Bronchial epithelial cell (primary cell): Measurements from ENCODE around the gene SLAIN2. TPM values are rescaled to one million over a fixed set of nuclear protein-coding genes. Genes with fewer than 3 reads are reported as not detected.

Experiments used
- DNase-seq: peaks from one replicate; pipeline ENCODE4 v3.0.0-alpha.2; 2010; ENCODE audit warnings: low read depth
- FAIRE-seq: peaks from 2 replicates; lab custom pipeline; 2011; peaks lifted over from hg19 to GRCh38; lab: Jason Lieb, UNC
- H3K27me3 ChIP-seq: 2 replicates; pipeline ENCODE4 v1.5.1; 2011; ENCODE audit warnings: low read length; ENCODE audit not compliant: control insufficient read depth, insufficient read depth
- H3K36me3 ChIP-seq: 2 replicates; pipeline ENCODE4 v1.5.1; 2011; ENCODE audit warnings: low read length; ENCODE audit not compliant: control insufficient read depth, insufficient read depth
- H3K4me3 ChIP-seq: 2 replicates; pipeline ENCODE4 v1.5.1; 2011; ENCODE audit warnings: mild to moderate bottlenecking, low read depth, low read length, control low read depth
- CTCF ChIP-seq: IDR thresholded peaks from 2 replicates; pipeline ENCODE4 v1.5.1; 2011; ENCODE audit warnings: mild to moderate bottlenecking, moderate library complexity, low read length, control low read depth, inconsistent platforms; ENCODE audit not compliant: insufficient read depth, severe bottlenecking
- total RNA-seq: library from RNA; depleted of rRNA; stranded (reverse); fragments of >200 nt; gene quantifications from 2 replicates; pipeline ENCODE4 v1.2.1, GENCODE V29; 2014

The SLAIN2 gene
- total RNA-seq, 1 donor from 2014 or later, result 28.7 TPM

DNA sequence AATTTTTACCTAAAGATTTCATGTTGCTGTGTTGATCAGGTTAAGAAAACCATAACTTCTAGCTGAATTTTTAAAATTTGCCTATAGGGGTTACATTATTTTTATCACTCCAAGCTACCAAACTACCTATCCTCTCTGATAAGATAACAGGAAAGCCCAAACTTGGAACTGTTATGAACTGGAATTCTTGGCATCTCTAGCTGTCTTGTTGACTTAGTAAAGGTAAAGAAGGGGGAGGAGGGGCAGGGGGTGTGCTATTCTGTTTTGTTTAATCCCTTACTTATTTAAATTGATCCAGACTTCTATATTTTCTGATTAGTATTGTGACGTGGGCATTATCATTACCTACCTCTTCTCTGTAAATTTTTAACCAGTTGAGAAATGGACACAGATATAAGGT lies 54.7 kb downstream of the SLAIN2 start:
- Histone ChIP-seq H3K27me3 (no peaks in the 10 kb centered on the region), H3K36me3 (peaks cover 1% of the 10 kb centered on the region), H3K4me3 (no peak overlapping the region)
- no peak for TF ChIP-seq CTCF
- FAIRE-seq (no peak), DNase-seq (no peak)

DNA sequence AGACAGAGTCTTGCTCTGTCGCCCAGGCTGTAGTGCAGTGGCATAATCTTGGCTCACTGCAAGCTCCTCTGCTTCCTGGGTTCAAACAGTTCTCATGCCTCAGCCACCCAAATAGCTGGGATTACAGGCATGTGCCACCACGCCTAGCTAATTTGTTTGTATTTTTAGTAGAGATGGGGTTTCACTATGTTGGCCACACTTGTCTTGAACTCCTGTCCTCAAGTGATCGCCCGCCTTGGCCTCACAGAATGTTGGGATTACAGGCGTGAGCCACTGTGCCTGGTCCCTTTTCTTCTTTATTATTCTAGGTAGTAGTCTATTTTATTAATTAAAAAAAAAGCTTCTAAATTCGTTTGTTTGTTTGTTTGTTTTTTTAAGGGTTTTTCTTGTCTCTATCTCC lies 59.1 kb downstream of the SLAIN2 start:
- no peak for FAIRE-seq
- H3K36me3 ChIP-seq, result peaks cover 4% of the 10 kb centered on the region
- H3K27me3 ChIP-seq, result no peaks in the 10 kb centered on the region
- no peak for DNase-seq
- TF ChIP-seq CTCF, result no peak
- H3K4me3 ChIP-seq, result no peak overlapping the region

- DNase-seq, result no peak
- no peak for FAIRE-seq
Measured at GRCh38 chr4:48403358-48403757, 62.0 kb downstream of the SLAIN2 start.

DNA sequence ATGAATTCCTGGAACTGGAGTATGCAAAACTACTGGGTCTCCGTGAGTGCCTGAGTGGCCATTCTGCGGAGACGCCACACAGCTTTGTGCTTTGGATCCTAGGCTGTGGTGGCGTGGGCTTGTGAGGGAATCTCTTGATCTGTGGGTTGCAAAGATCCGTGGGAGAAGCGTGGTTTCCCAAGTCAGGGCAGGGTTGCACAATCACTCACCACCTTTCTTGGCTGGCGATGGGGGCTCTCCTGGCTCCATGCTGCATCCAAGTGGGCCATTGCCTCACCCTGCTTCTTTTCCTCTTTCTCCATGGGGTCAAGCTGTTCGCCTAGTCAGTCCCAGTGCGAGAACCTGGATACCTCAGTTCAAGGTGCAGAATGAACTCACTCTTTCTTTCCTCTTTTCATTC lies 62.5 kb downstream of the SLAIN2 start:
- H3K4me3 ChIP-seq, result no peak overlapping the region
- peaks cover 4% of the 10 kb centered on the region for H3K36me3 ChIP-seq
- no peaks in the 10 kb centered on the region for H3K27me3 ChIP-seq
- TF ChIP-seq CTCF, result no peak
- FAIRE-seq, result no peak
- DNase-seq, result no peak

More at GRCh38 chr4:48403358-48403757, 62.0 kb downstream of the SLAIN2 start:
- H3K36me3 ChIP-seq, result peaks cover 4% of the 10 kb centered on the region
- TF ChIP-seq CTCF, result no peak
- H3K27me3 ChIP-seq, result no peaks in the 10 kb centered on the region
- H3K4me3 ChIP-seq, result no peak overlapping the region

DNA sequence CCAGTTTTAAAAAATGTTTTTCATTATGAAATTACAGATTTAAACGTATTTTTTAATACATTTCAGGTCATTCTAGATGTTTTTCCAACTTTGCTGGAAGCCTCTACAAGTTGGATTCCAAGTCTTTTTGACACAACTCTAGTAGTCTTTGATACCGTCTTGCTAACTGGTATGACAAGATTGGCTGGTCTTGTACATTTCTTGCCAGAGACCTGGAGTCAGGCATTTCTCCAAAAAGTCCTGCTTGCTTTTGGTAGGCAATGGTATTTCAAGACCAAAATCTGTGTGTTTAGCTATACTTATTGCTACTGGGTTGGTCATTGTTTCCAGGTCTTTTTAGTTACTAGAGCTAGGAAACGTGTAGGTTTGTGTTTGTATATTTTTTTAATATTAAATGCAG lies 64.6 kb downstream of the SLAIN2 start:
- TF ChIP-seq CTCF, result no peak
- no peaks in the 10 kb centered on the region for H3K27me3 ChIP-seq
- peaks cover 4% of the 10 kb centered on the region for H3K36me3 ChIP-seq
- DNase-seq, result no peak
- H3K4me3 ChIP-seq, result no peak overlapping the region
- no peak for FAIRE-seq

DNA sequence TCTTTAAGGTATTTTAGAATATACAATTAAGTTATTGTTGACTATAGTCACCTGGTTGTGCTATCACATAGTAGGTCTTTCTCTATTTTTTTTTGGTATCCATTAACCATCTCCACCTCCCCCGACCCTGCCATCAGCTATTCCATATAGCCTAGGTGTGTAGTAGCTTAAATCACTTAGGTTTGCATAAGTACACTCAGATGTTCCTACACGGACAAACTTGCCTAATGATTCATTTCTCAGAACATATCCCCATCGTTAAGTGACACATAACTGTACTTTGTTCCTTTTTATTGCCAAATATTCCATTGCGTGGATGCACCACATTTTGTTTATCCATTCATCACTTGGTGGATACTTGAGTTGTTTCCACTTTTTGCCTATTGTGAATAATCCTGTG lies 67.9 kb downstream of the SLAIN2 start:
- no peaks in the 10 kb centered on the region for H3K36me3 ChIP-seq
- no peaks in the 10 kb centered on the region for H3K27me3 ChIP-seq
- DNase-seq (no peak), FAIRE-seq (no peak)
- no peak overlapping the region for H3K4me3 ChIP-seq
- no peak for TF ChIP-seq CTCF
